RWPE2 (cell line): Measurements from ENCODE around the gene NKX3-2.

Source experiments
- ATAC-seq: fragments of 200-7000 bp; cut with Tn5 transposase; 3 replicates; pipeline ENCODE4 v1.9.1; 2021; ENCODE audit warnings: low read depth
- DNase-seq: peaks from one replicate; pipeline ENCODE4 v3.0.0-alpha.2; 2020; ENCODE audit warnings: low spot score
- H3K27ac ChIP-seq: fragments of 450-650 bp; 2 replicates; pipeline ENCODE4 v1.5.1; 2017; ENCODE audit warnings: mild to moderate bottlenecking; ENCODE audit not compliant: poor library complexity, severe bottlenecking
- H3K27me3 ChIP-seq: fragments of 250-450 bp; sonication (Bioruptor Pico); 2 replicates; pipeline ENCODE4 v1.5.1; 2021; ENCODE audit warnings: mild to moderate bottlenecking, moderate library complexity; ENCODE audit not compliant: insufficient read depth, poor library complexity, severe bottlenecking
- H3K36me3 ChIP-seq: fragments of 250-450 bp; sonication (Bioruptor Pico); 2 replicates; pipeline ENCODE4 v1.5.1; 2020; ENCODE audit warnings: low read depth, mild to moderate bottlenecking, moderate library complexity
- H3K4me1 ChIP-seq: fragments of 250-450 bp; sonication (Bioruptor Pico); 2 replicates; pipeline ENCODE4 v1.5.1; 2021; ENCODE audit warnings: mild to moderate bottlenecking, moderate library complexity; ENCODE audit not compliant: insufficient read depth, poor library complexity, severe bottlenecking
- H3K4me3 ChIP-seq: fragments of 250-450 bp; sonication (Bioruptor Pico); 2 replicates; pipeline ENCODE4 v1.5.1; 2021; ENCODE audit warnings: mild to moderate bottlenecking, moderate library complexity; ENCODE audit not compliant: severe bottlenecking
- H3K9me3 ChIP-seq: fragments of 250-450 bp; sonication (Bioruptor Pico); 2 replicates; pipeline ENCODE4 v1.5.1; 2021; ENCODE audit warnings: mild to moderate bottlenecking, moderate library complexity; ENCODE audit not compliant: severe bottlenecking
- TF ChIP-seq, protein P1 (sequence below): fragments of 450-650 bp; IDR thresholded peaks from one replicate; pipeline ENCODE4 v1.5.1; 2017; ENCODE audit warnings: mild to moderate bottlenecking, moderate library complexity; ENCODE audit not compliant: poor library complexity, severe bottlenecking

The NKX3-2 gene

DNA sequence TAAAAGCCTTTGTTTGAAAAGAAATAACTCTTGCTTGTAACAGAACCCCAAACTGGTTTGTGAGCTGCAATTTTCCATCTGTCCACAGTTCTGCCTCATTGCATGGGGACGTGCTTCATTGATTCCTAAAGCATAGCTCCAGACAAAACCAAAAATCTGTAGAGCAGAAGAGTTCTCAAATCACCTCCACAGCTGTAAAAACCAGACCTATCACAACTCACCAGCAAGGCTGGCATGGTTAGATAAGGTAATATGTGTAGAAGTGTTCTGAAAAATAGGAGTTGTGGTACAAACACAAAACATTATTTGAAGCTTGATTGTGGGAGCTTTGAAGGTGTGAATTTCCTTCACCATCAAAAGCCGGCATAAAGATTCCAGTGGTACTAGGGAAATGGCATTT, 47.7 kb downstream of the NKX3-2 start:
- no peak overlapping the region for H3K27ac ChIP-seq
- peaks cover 33% of the 10 kb centered on the region for H3K27me3 ChIP-seq
- H3K9me3 ChIP-seq: no peaks in the 10 kb centered on the region
- no peak overlapping the region for H3K4me3 ChIP-seq
- H3K4me1 ChIP-seq: no peaks in the 10 kb centered on the region
- TF ChIP-seq, protein P1, sequence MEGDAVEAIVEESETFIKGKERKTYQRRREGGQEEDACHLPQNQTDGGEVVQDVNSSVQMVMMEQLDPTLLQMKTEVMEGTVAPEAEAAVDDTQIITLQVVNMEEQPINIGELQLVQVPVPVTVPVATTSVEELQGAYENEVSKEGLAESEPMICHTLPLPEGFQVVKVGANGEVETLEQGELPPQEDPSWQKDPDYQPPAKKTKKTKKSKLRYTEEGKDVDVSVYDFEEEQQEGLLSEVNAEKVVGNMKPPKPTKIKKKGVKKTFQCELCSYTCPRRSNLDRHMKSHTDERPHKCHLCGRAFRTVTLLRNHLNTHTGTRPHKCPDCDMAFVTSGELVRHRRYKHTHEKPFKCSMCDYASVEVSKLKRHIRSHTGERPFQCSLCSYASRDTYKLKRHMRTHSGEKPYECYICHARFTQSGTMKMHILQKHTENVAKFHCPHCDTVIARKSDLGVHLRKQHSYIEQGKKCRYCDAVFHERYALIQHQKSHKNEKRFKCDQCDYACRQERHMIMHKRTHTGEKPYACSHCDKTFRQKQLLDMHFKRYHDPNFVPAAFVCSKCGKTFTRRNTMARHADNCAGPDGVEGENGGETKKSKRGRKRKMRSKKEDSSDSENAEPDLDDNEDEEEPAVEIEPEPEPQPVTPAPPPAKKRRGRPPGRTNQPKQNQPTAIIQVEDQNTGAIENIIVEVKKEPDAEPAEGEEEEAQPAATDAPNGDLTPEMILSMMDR: no peak
- ATAC-seq: no peak
- no peak for DNase-seq
- no peaks in the 10 kb centered on the region for H3K36me3 ChIP-seq

DNA sequence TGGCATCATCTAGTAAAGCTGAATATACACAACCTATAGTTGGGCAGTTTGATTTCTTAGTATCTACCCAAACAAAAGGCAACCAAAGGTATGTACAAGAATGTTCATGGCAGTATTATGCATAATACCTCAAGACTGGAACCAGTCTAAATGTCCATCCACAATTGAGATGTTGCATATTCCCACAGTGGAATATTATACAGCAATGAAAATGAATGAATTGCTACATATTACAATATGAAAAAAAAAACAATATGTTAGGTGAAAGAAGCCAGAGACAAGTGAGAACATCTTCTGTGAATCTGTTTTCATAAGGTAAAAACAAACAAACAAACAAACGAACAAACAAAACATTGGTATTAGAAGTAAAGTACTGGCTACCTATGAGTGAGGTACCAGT, 48.6 kb downstream of the NKX3-2 start:
- Histone ChIP-seq H3K4me3 (no peak overlapping the region), H3K36me3 (no peaks in the 10 kb centered on the region), H3K27me3 (peaks cover 33% of the 10 kb centered on the region), H3K9me3 (no peaks in the 10 kb centered on the region), H3K4me1 (no peaks in the 10 kb centered on the region), H3K27ac (no peak overlapping the region)
- ATAC-seq (no peak), DNase-seq (no peak)
- TF ChIP-seq, protein P1: no peak

DNA sequence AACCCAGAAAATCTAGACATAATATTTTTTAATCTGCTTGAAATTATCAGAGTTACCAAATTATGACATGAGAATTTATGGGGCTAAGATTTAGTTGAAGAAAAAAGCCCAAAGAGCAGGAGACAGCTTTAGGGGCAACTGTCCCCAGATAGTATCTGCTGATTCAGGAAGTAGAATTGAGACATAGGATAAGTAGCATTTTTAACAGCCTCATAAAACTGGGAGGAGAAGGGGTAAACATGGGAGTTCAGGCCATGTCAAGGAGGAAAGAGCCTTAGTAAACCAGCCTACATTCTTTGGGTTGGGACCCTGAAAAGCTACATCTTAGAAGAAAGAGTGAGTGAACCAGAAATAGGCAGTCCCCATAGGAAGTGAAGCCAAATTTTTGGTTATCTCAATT, 50.5 kb downstream of the NKX3-2 start:
- no peak overlapping the region for H3K4me3 ChIP-seq
- peaks cover 20% of the 10 kb centered on the region for H3K27me3 ChIP-seq
- TF ChIP-seq, protein P1: no peak
- no peaks in the 10 kb centered on the region for H3K9me3 ChIP-seq
- ATAC-seq (no peak), DNase-seq (no peak)
- no peak overlapping the region for H3K27ac ChIP-seq
- no peaks in the 10 kb centered on the region for H3K4me1 ChIP-seq
- no peaks in the 10 kb centered on the region for H3K36me3 ChIP-seq

DNA sequence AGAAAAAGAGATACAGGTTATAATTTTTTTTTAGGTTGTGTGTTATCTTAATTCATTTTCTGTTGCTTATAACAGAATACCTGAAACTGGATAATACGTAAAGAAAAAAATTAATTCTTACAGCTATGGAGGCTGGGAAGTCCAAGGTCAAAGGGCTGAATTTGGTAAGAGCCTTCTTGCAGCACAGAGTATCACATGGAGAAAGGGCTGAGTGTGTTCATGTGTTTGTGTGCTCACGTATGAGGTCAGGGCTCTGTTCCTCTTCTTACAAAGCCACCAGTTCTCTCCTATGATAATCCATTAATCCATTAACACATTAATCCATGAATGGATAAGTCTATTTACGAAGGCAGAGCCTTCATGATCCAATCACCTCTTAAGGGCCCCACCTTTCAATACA, 51.6 kb downstream of the NKX3-2 start:
- ATAC-seq (no peak), DNase-seq (no peak)
- no peaks in the 10 kb centered on the region for H3K9me3 ChIP-seq
- H3K27me3 ChIP-seq: peaks cover 11% of the 10 kb centered on the region
- no peak overlapping the region for H3K4me3 ChIP-seq
- H3K36me3 ChIP-seq: no peaks in the 10 kb centered on the region
- H3K4me1 ChIP-seq: no peaks in the 10 kb centered on the region
- no peak overlapping the region for H3K27ac ChIP-seq
- TF ChIP-seq, protein P1: no peak
